Muscle layer of duodenum (tissue), 2 donors: ENCODE results near the gene HACD3.
"Not testable (repeated sequence)": the region's sequence is repeated elsewhere in the genome, so short reads cannot be mapped to it uniquely, and the experiment has no call there.

ENCODE experiments used
- H3K27ac ChIP-seq: one replicate; pipeline ENCODE4 v1.7.0; 2013; ENCODE audit warnings: mild to moderate bottlenecking, low read length
- H3K27me3 ChIP-seq: one replicate; pipeline ENCODE4 v1.7.0; 2013; ENCODE audit warnings: low read depth, mild to moderate bottlenecking, control low read depth, low read length
- H3K36me3 ChIP-seq, 2 donors: one replicate each; pipeline ENCODE4 v1.7.0; 2013; ENCODE audit warnings: low read length in 2 of 2, control low read depth in 1 of 2, mild to moderate bottlenecking in 1 of 2; ENCODE audit not compliant: insufficient read depth in 2 of 2, control insufficient read depth in 1 of 2
- H3K4me1 ChIP-seq, 2 donors: one replicate each; pipeline ENCODE4 v1.7.0; 2013; ENCODE audit warnings: low read length in 2 of 2, mild to moderate bottlenecking in 2 of 2, control low read depth in 1 of 2, moderate library complexity in 1 of 2; ENCODE audit not compliant: insufficient read depth in 2 of 2, control insufficient read depth in 1 of 2
- H3K4me3 ChIP-seq, 2 donors: one replicate each; pipeline ENCODE4 v1.7.0; 2013; ENCODE audit warnings: low read length in 2 of 2, low read depth in 1 of 2, mild to moderate bottlenecking in 1 of 2
- H3K9me3 ChIP-seq, 2 donors: one replicate each; pipeline ENCODE4 v1.7.0; 2013; ENCODE audit warnings: low read length in 2 of 2, control low read depth in 1 of 2, mild to moderate bottlenecking in 1 of 2; ENCODE audit not compliant: control insufficient read depth in 1 of 2
- donor health status: healthy.

HACD3 gene

GRCh38 chr15:65550681-65551098 is 20.4 kb downstream of the HACD3 start:
- Histone ChIP-seq H3K9me3 (no peaks in the 10 kb centered on the region), H3K4me3 (no peak overlapping the region), H3K27ac (no peak overlapping the region), H3K36me3 (peaks cover 7 to 11% of the 10 kb centered on the region in 2 donors), H3K4me1 (no peaks in the 10 kb centered on the region), H3K27me3 (no peaks in the 10 kb centered on the region)

GRCh38 chr15:65551183-65551582 is 20.9 kb downstream of the HACD3 start:
- Histone ChIP-seq H3K27me3 (no peaks in the 10 kb centered on the region), H3K9me3 (no peaks in the 10 kb centered on the region), H3K27ac (no peak overlapping the region), H3K4me1 (no peaks in the 10 kb centered on the region), H3K4me3 (no peak overlapping the region), H3K36me3 (peaks cover 7 to 13% of the 10 kb centered on the region in 2 donors)

GRCh38 chr15:65552851-65553250 is 22.6 kb downstream of the HACD3 start:
- not testable (repeated sequence) for H3K4me3 ChIP-seq, H3K4me1 ChIP-seq, H3K27me3 ChIP-seq, H3K27ac ChIP-seq, H3K9me3 ChIP-seq
- peaks cover 19 to 22% of the 10 kb centered on the region in 2 donors for H3K36me3 ChIP-seq

- no peaks in the 10 kb centered on the region for H3K27me3 ChIP-seq
- peaks cover 26 to 28% of the 10 kb centered on the region in 2 donors for H3K36me3 ChIP-seq
- H3K4me1 ChIP-seq: no peaks in the 10 kb centered on the region
- no peak overlapping the region for H3K27ac ChIP-seq
- no peak overlapping the region for H3K4me3 ChIP-seq
- H3K9me3 ChIP-seq: no peaks in the 10 kb centered on the region
Observed at GRCh38 chr15:65553691-65554090, 23.4 kb downstream of the HACD3 start.

GRCh38 chr15:65556622-65557021 is 26.4 kb downstream of the HACD3 start:
- H3K27ac ChIP-seq: no peak overlapping the region
- H3K27me3 ChIP-seq: no peaks in the 10 kb centered on the region
- no peaks in the 10 kb centered on the region for H3K4me1 ChIP-seq
- peaks cover 32 to 33% of the 10 kb centered on the region in 2 donors for H3K36me3 ChIP-seq
- H3K9me3 ChIP-seq: no peaks in the 10 kb centered on the region
- no peak overlapping the region for H3K4me3 ChIP-seq

- Histone ChIP-seq H3K9me3 (no peaks in the 10 kb centered on the region), H3K27ac (no peak overlapping the region), H3K4me3 (no peak overlapping the region), H3K27me3 (no peaks in the 10 kb centered on the region), H3K4me1 (no peaks in the 10 kb centered on the region), H3K36me3 (peaks cover 38 to 50% of the 10 kb centered on the region in 2 donors)
Observed at GRCh38 chr15:65558336-65558735, 28.1 kb downstream of the HACD3 start.

- H3K4me3 ChIP-seq: no peak overlapping the region
- H3K27me3 ChIP-seq: no peaks in the 10 kb centered on the region
- H3K9me3 ChIP-seq: no peaks in the 10 kb centered on the region
- no peak overlapping the region for H3K27ac ChIP-seq
- H3K36me3 ChIP-seq: peaks cover 38 to 55% of the 10 kb centered on the region in 2 donors
- H3K4me1 ChIP-seq: no peaks in the 10 kb centered on the region
Observed at GRCh38 chr15:65558997-65559760, 28.9 kb downstream of the HACD3 start.

GRCh38 chr15:65559941-65560340 is 29.7 kb downstream of the HACD3 start:
- no peak overlapping the region for H3K27ac ChIP-seq
- H3K4me1 ChIP-seq: no peaks in the 10 kb centered on the region
- no peaks in the 10 kb centered on the region for H3K9me3 ChIP-seq
- H3K36me3 ChIP-seq: peaks cover 34 to 60% of the 10 kb centered on the region in 2 donors
- H3K4me3 ChIP-seq: no peak overlapping the region
- H3K27me3 ChIP-seq: no peaks in the 10 kb centered on the region

GRCh38 chr15:65561934-65562333 is 31.7 kb downstream of the HACD3 start:
- no peaks in the 10 kb centered on the region for H3K9me3 ChIP-seq
- H3K36me3 ChIP-seq: peaks cover 25 to 58% of the 10 kb centered on the region in 2 donors
- H3K27ac ChIP-seq: no peak overlapping the region

GRCh38 chr15:65569728-65570127 is 39.5 kb downstream of the HACD3 start:
- Histone ChIP-seq H3K4me3 (no peak overlapping the region), H3K4me1 (no peaks in the 10 kb centered on the region), H3K27ac (no peak overlapping the region), H3K9me3 (no peaks in the 10 kb centered on the region), H3K27me3 (no peaks in the 10 kb centered on the region), H3K36me3 (peaks cover 14 to 64% of the 10 kb centered on the region in 2 donors)

More at GRCh38 chr15:65561934-65562333, 31.7 kb downstream of the HACD3 start:
- Histone ChIP-seq H3K4me3 (no peak overlapping the region), H3K27me3 (no peaks in the 10 kb centered on the region), H3K4me1 (no peaks in the 10 kb centered on the region)

- Histone ChIP-seq H3K27ac (no peak overlapping the region), H3K27me3 (no peaks in the 10 kb centered on the region), H3K36me3 (peaks cover 14 to 47% of the 10 kb centered on the region in 2 donors), H3K9me3 (no peaks in the 10 kb centered on the region), H3K4me3 (no peak overlapping the region), H3K4me1 (no peaks in the 10 kb centered on the region)
Observed at GRCh38 chr15:65571971-65572370, 41.7 kb downstream of the HACD3 start.

GRCh38 chr15:65576664-65577063 is 46.4 kb downstream of the HACD3 start:
- Histone ChIP-seq H3K9me3 (no peaks in the 10 kb centered on the region), H3K4me3 (no peak overlapping the region), H3K27me3 (no peaks in the 10 kb centered on the region), H3K27ac (no peak overlapping the region), H3K4me1 (no peaks in the 10 kb centered on the region), H3K36me3 (peaks cover 34 to 43% of the 10 kb centered on the region in 2 donors)
